Loucy (cell line): Measurements from ENCODE around the gene HCN2.

Source experiments
- H2AFZ ChIP-seq: fragments of 200-600 bp; sonication (generic); 2 replicates; pipeline ENCODE4 v1.6.0; 2016; ENCODE audit warnings: antibody characterized with exemption, mild to moderate bottlenecking, low read length, moderate library complexity
- H3F3A ChIP-seq: fragments of 200-600 bp; 2 replicates; pipeline ENCODE4 v1.6.0; 2016; ENCODE audit warnings: antibody characterized with exemption, low read depth, mild to moderate bottlenecking
- H3K27me3 ChIP-seq: fragments of 200-600 bp; sonication (generic); 2 replicates; pipeline ENCODE4 v1.6.1; 2014; ENCODE audit warnings: low read length, mild to moderate bottlenecking; ENCODE audit not compliant: insufficient read depth, poor library complexity, severe bottlenecking
- H3K36me3 ChIP-seq: fragments of 200-600 bp; sonication (generic); 2 replicates; pipeline ENCODE4 v1.6.1; 2016; ENCODE audit warnings: low read length; ENCODE audit not compliant: insufficient read depth
- H3K4me1 ChIP-seq: fragments of 200-600 bp; sonication (generic); 2 replicates; pipeline ENCODE4 v1.5.1; 2014; ENCODE audit warnings: low read length, mild to moderate bottlenecking; ENCODE audit not compliant: insufficient read depth, poor library complexity, severe bottlenecking
- H3K4me2 ChIP-seq: fragments of 200-600 bp; sonication (generic); 2 replicates; pipeline ENCODE4 v1.6.0; 2014; ENCODE audit warnings: antibody characterized with exemption, low read length, low read depth, mild to moderate bottlenecking; ENCODE audit not compliant: poor library complexity, severe bottlenecking
- H3K4me3 ChIP-seq: fragments of 200-600 bp; sonication (generic); 2 replicates; pipeline ENCODE4 v1.5.1; 2014; ENCODE audit warnings: low read length, mild to moderate bottlenecking, mixed read lengths; ENCODE audit not compliant: poor library complexity, severe bottlenecking
- H3K79me2 ChIP-seq: fragments of 200-600 bp; sonication (generic); 2 replicates; pipeline ENCODE4 v1.6.1; 2014; ENCODE audit warnings: low read length; ENCODE audit not compliant: insufficient read depth
- H3K9ac ChIP-seq: fragments of 200-600 bp; sonication (generic); 2 replicates; pipeline ENCODE4 v1.6.0; 2014; ENCODE audit warnings: mild to moderate bottlenecking, low read depth, low read length, moderate library complexity; ENCODE audit not compliant: poor library complexity, severe bottlenecking
- H3K9me2 ChIP-seq: fragments of 200-600 bp; sonication (generic); replicated peaks from 2 replicates; pipeline ENCODE4 v1.6.1; 2016; ENCODE audit warnings: low read depth, low read length, mixed read lengths
- H3K9me3 ChIP-seq: fragments of 200-600 bp; sonication (generic); 2 replicates; pipeline ENCODE4 v1.6.1; 2014; ENCODE audit warnings: mild to moderate bottlenecking, antibody characterized with exemption, low read length, low read depth; ENCODE audit not compliant: insufficient read depth
- H4K20me1 ChIP-seq: fragments of 200-600 bp; sonication (generic); 2 replicates; pipeline ENCODE4 v1.6.0; 2014; ENCODE audit warnings: antibody characterized with exemption, low read length, mild to moderate bottlenecking; ENCODE audit not compliant: insufficient read depth, poor library complexity, severe bottlenecking
- EZH2phosphoT487 ChIP-seq: fragments of 200-600 bp; IDR thresholded peaks from 2 replicates; pipeline ENCODE4 v1.6.1; 2018; ENCODE audit warnings: antibody characterized with exemption, mild to moderate bottlenecking, moderate library complexity, borderline replicate concordance
- TF ChIP-seq, protein P1 (sequence below): fragments of 200-600 bp; sonication (generic); conservative IDR thresholded peaks from 2 replicates; pipeline ENCODE4 v1.5.1; 2014; ENCODE audit warnings: mild to moderate bottlenecking, antibody characterized with exemption, low read length

Gene HCN2

DNA sequence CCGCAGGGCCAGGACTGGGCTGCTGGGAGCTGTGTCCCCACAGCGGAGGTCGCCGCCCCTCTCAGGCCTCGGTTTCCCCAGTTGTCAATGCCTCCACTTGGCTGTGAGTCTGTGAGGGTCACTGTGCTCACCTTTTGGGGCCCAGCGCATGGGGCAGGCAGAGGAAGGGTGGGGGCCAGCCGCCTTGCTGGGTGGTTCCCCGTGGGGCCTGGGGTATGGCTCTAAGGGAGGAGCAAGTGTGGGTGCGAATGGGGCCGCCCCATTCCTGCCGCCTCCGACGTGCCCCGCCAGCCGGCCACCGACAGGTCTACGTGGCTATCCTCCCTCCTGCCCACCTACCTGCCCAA is 49.2 kb downstream of the HCN2 start:
- Histone ChIP-seq H3K79me2 (no peaks in the 10 kb centered on the region), H3K4me2 (no peak overlapping the region), H3K27me3 (no peaks in the 10 kb centered on the region), H2AFZ (no peak overlapping the region), H4K20me1 (no peaks in the 10 kb centered on the region), H3K4me1 (peaks cover 3% of the 10 kb centered on the region), H3F3A (no peaks in the 10 kb centered on the region), H3K9me2 (no peaks in the 10 kb centered on the region), H3K9ac (no peak overlapping the region), H3K9me3 (no peaks in the 10 kb centered on the region), H3K4me3 (no peak overlapping the region), H3K36me3 (no peaks in the 10 kb centered on the region)
- TF ChIP-seq EZH2phosphoT487, result no peak
- TF ChIP-seq, protein P1, sequence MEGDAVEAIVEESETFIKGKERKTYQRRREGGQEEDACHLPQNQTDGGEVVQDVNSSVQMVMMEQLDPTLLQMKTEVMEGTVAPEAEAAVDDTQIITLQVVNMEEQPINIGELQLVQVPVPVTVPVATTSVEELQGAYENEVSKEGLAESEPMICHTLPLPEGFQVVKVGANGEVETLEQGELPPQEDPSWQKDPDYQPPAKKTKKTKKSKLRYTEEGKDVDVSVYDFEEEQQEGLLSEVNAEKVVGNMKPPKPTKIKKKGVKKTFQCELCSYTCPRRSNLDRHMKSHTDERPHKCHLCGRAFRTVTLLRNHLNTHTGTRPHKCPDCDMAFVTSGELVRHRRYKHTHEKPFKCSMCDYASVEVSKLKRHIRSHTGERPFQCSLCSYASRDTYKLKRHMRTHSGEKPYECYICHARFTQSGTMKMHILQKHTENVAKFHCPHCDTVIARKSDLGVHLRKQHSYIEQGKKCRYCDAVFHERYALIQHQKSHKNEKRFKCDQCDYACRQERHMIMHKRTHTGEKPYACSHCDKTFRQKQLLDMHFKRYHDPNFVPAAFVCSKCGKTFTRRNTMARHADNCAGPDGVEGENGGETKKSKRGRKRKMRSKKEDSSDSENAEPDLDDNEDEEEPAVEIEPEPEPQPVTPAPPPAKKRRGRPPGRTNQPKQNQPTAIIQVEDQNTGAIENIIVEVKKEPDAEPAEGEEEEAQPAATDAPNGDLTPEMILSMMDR, result no peak

DNA sequence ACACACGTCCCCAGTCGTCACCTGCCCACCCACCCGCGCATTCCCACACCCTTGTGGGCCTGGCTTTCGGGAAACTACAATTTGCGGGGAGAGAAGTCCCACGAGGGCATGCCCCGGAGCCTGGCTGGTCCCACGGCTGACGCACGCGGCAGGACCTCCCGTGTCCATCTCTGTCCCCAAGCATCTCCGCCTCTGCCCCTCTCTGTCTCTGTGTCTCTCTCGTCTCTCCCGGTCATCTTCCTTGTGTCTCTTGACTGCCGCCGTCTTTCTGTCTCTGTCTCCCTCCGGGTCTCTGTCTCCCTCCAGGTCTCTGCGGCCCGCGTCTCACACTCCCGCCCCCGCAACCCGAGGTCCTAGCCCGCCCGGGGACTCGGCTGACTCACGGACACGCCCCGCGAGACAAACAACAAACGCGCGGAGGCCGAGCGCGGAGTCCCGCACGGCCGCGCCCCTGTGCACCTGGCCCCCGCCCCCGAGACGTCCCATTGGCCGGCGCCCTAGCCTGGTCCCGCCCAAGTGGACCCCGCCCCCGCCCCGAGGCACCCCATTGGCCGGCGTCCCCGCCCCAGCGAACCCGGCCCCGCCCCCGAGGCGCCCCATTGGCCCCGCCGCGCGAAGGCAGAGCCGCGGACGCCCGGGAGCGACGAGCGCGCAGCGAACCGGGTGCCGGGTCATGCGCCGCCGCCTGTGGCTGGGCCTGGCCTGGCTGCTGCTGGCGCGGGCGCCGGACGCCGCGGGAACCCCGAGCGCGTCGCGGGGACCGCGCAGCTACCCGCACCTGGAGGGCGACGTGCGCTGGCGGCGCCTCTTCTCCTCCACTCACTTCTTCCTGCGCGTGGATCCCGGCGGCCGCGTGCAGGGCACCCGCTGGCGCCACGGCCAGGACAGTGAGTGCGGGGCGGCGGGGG is 49.8 kb downstream of the HCN2 start, which contains the start of gene FGF22:
Gene FGF22, plus strand, starts transcription at position 627 of the 908 bp plus-strand sequence. Its CDS starts 47 bp downstream, at position 674.
- Histone ChIP-seq H3K9ac (no peak within 1 kb of the TSS), H2AFZ (no peak within 1 kb of the TSS), H3K4me2 (no peak within 1 kb of the TSS), H3K9me3 (no peaks in the 10 kb centered on the region), H3F3A (no peaks in the 10 kb centered on the region), H4K20me1 (no peaks in the 10 kb centered on the region), H3K36me3 (no peaks in the 10 kb centered on the region), H3K79me2 (no peaks in the 10 kb centered on the region), H3K9me2 (no peaks in the 10 kb centered on the region), H3K4me3 (no peak within 1 kb of the TSS), H3K27me3 (no peaks in the 10 kb centered on the region), H3K4me1 (no peaks in the 10 kb centered on the region)
- TF ChIP-seq, protein P1, result no peak
- TF ChIP-seq EZH2phosphoT487, result no peak

DNA sequence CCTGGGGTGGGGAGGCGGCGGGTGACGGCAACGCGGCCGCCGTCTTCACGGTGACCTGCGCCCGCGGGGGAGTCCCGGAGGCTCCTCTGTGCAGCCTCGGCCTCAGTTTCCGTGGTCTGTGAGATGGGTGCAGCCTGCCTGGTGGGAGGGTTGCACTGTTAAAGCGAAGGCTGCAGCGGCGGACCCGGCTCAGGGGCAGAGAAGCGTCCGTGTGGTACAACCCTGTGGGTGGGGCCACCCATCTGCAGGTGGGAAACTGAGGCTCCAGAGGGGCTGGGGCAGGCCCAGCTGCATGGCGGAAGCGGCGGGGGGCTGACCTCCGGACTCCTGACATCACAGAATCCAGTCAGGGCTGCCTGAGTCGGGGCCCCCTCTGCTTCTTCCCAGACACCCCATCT is 50.5 kb downstream of the HCN2 start:
- H2AFZ ChIP-seq, result no peak overlapping the region
- H3K4me3 ChIP-seq, result no peak overlapping the region
- H3K9ac ChIP-seq, result no peak overlapping the region
- H3K9me2 ChIP-seq, result no peaks in the 10 kb centered on the region
- H3K36me3 ChIP-seq, result peaks cover 4% of the 10 kb centered on the region; the same call in 1 of the 2 replicates
- no peaks in the 10 kb centered on the region for H4K20me1 ChIP-seq
- no peak overlapping the region for H3K4me2 ChIP-seq
- H3F3A ChIP-seq, result no peaks in the 10 kb centered on the region
- no peaks in the 10 kb centered on the region for H3K9me3 ChIP-seq
- no peak for TF ChIP-seq EZH2phosphoT487
- TF ChIP-seq, protein P1, result no peak
- H3K79me2 ChIP-seq, result no peaks in the 10 kb centered on the region
- no peaks in the 10 kb centered on the region for H3K4me1 ChIP-seq
- H3K27me3 ChIP-seq, result no peaks in the 10 kb centered on the region
